ENCODE results near the gene PPP1R9A.

The PPP1R9A gene

GRCh38 chr7:95110707-95111106 is 203.3 kb downstream of the PPP1R9A start:
- POLR2A ChIA-PET = no interaction called here
- CTCF ChIA-PET = interaction anchor here (0.7 kb wide), 1 partner anchor 373 kb away, joined by 3 read pairs; no protein-coding TSS in a partner anchor
- TF ChIP-seq, protein P1, sequence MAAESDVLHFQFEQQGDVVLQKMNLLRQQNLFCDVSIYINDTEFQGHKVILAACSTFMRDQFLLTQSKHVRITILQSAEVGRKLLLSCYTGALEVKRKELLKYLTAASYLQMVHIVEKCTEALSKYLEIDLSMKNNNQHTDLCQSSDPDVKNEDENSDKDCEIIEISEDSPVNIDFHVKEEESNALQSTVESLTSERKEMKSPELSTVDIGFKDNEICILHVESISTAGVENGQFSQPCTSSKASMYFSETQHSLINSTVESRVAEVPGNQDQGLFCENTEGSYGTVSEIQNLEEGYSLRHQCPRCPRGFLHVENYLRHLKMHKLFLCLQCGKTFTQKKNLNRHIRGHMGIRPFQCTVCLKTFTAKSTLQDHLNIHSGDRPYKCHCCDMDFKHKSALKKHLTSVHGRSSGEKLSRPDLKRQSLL (tag by site-specific recombination; IDR thresholded peaks at IDR 0.05) = no peak
- no peak for TF ChIP-seq TCF7L2 (IDR thresholded peaks at IDR 0.05; ENCODE audit: borderline replicate concordance, low read depth, low read length)
- no peak for TF ChIP-seq ZNF391 (tag by site-specific recombination; IDR thresholded peaks at IDR 0.05; ENCODE audit: borderline replicate concordance, low read depth)
- TF ChIP-seq ZNF175 (tag by site-specific recombination; IDR thresholded peaks at IDR 0.05) = no peak
- no peak for TF ChIP-seq KLF1 (tag by site-specific recombination; IDR thresholded peaks at IDR 0.05)
- TF ChIP-seq ZNF785 (tag by site-specific recombination; IDR thresholded peaks at IDR 0.05) = no peak
- TF ChIP-seq SCRT2 (tag by site-specific recombination; IDR thresholded peaks at IDR 0.05) = no peak
- no peak for TF ChIP-seq ZNF621 (tag by site-specific recombination; IDR thresholded peaks at IDR 0.05)
- no peak for TF ChIP-seq ZNF335 (tag by site-specific recombination; conservative IDR thresholded peaks at IDR 0.05)
- TF ChIP-seq ZNF560 (tag by site-specific recombination; IDR thresholded peaks at IDR 0.05; ENCODE audit: borderline replicate concordance) = no peak
- TF ChIP-seq ZNF223 (tag by site-specific recombination; IDR thresholded peaks at IDR 0.05) = no peak
- no peak for TF ChIP-seq ZNF140 (tag by site-specific recombination; IDR thresholded peaks at IDR 0.05)
- TF ChIP-seq ZNF112 (tag by site-specific recombination; IDR thresholded peaks at IDR 0.05) = no peak
- TF ChIP-seq KLF9 (tag by site-specific recombination; IDR thresholded peaks at IDR 0.05; ENCODE audit: low read depth) = no peak
- no peak for TF ChIP-seq ZNF639 (tag by site-specific recombination; IDR thresholded peaks at IDR 0.05)
- TF ChIP-seq ZNF449 (tag by site-specific recombination; IDR thresholded peaks at IDR 0.05) = no peak
- Histone ChIP-seq H3K9me3 (ENCODE audit: control insufficient read depth, insufficient read depth, low read depth, low read length) (no peaks in the 10 kb centered on the region), H3K27ac (ENCODE audit: extremely low read depth, low read depth, low read length) (no peak overlapping the region), H3K4me1 (ENCODE audit: control insufficient read depth, insufficient read depth, low read length) (no peaks in the 10 kb centered on the region), H3K4me3 (ENCODE audit: low read depth, low read length) (no peak overlapping the region), H3K36me3 (ENCODE audit: control insufficient read depth in 2 of 2, insufficient read depth in 1 of 2, low read length in 2 of 2) (no peaks in the 10 kb centered on the region)

DNA sequence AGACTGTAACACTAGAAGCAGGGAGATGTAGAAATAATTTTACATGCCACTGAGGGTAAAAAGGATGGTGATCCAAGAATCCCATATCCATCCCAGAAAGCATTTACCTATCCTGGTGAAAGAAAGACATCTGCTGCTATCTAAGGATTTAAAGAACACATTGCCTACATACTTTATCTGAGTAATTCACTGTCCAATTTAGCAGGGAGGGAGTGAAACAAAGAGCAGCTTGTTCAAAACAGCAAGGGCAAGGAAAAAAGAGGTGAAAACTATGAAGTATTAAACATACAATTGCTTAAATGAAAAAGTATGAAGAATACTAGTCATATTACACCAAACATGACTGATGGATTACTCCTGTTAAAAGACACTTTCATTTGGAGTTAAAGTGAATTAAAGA is 206.2 kb downstream of the PPP1R9A start:
- ChIA-PET CTCF (interaction anchor here (0.6 kb wide), 1 partner anchor 350 kb away, joined by 3 read pairs; no protein-coding TSS in a partner anchor), POLR2A (no interaction called here)
- Histone ChIP-seq H3K9me3 (ENCODE audit: control insufficient read depth, insufficient read depth, low read depth, low read length) (no peaks in the 10 kb centered on the region), H3K27ac (ENCODE audit: extremely low read depth, low read depth, low read length) (no peak overlapping the region), H3K4me3 (ENCODE audit: low read depth, low read length) (no peak overlapping the region), H3K36me3 (ENCODE audit: control insufficient read depth in 2 of 2, insufficient read depth in 1 of 2, low read length in 2 of 2) (no peaks in the 10 kb centered on the region), H3K4me1 (ENCODE audit: control insufficient read depth, insufficient read depth, low read length) (no peaks in the 10 kb centered on the region)
- TF ChIP-seq ZNF701 (tag by site-specific recombination; IDR thresholded peaks at IDR 0.05) (no peak), ZNF292 (tag by site-specific recombination; IDR thresholded peaks at IDR 0.05; ENCODE audit: borderline replicate concordance, low read depth) (no peak), PRDM2 (tag by site-specific recombination; IDR thresholded peaks at IDR 0.05; ENCODE audit: borderline replicate concordance) (no peak), ZNF626 (tag by site-specific recombination; IDR thresholded peaks at IDR 0.05) (no peak), HOXD13 (CRISPR knock-in tag; IDR thresholded peaks at IDR 0.05; ENCODE audit: borderline replicate concordance) (no peak), REPIN1 (tag by site-specific recombination; IDR thresholded peaks at IDR 0.05; ENCODE audit: low read depth) (no peak), ZNF624 (tag by site-specific recombination; IDR thresholded peaks at IDR 0.05) (no peak), ZNF394 (tag by site-specific recombination; IDR thresholded peaks at IDR 0.05; ENCODE audit: borderline replicate concordance) (no peak), ZSCAN5A (tag by site-specific recombination; IDR thresholded peaks at IDR 0.05) (no peak)
